ENCODE results near the gene ZNF324B.
"Not testable (repeated sequence)": the region's sequence is repeated elsewhere in the genome, so short reads cannot be mapped to it uniquely, and the experiment has no call there.

Gene ZNF324B

DNA sequence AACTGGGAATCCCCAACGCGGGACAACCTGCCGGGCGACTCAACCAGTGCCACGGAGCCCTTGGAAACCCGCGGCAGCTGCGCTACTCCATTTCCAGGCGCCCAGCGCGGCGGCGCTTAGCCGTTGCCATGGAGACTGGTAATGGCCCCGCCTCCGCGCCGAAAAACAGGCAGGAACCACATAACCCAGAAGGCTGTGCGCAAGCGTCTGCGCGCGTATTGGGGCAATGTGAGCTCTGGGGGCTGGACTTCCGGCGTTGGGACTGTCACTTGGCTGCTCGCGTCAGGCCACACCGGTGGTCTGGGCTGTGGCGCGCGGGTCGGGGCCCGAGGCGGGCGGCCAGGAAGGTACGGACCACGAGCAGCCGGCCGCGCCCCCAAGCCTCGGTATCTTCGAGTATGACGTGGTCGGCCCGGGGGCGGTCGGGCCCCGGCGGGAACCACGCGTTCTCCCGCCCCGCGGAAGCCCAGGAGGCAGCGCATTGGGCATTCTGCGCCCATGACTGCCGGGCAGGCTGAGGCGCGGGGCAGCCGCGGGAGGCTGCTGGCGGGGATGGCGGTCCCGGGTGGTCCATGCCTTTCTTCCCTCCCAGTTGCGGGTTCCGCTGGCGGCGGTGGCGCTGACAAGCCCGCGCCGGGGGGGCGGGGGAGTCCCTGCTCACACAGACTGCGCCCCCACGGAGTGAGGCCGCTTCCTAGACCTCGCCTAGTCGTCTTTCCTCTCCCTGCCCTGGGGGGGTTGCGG is at the start of gene ZNF324B:
ZNF324B (plus strand) TSS at position 265 of the 744 bp plus-strand sequence. CDS start 2,080 bp downstream, outside the sequence.
- DNase-seq (ENCODE audit: low spot score) (peak; percentile 83), FAIRE-seq (peak; percentile 39)

DNA sequence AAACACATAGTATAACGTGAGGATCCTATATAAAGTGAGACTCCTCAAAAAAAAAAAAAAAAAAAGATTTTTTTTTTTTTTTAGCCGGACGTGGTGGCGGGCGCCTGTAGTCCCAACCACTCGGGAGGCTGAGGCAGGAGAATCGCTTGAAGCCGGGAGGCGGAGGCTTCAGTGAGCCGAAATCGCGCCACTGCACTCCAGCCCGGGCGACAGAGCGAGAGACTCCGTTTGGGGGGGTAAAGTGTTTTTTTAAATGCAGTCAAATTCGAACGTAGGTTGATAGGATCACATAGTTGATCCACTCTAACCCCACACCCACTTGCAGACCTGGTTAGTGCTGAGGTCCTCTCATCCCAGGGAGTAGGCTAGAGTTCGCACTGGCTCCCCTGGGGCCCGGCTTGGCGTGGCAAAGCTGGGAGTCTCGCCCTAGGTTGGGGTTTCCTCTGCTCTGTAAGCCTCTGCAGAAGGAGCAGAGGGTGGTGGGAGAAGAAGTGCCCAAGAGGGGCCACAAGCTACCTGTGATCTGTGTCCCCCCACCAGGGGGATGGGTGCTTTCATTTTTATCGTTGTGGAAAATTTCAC is 49.5 kb upstream of the ZNF324B start:
- no peak for DNase-seq (ENCODE audit: low spot score)
- no peak for FAIRE-seq

DNA sequence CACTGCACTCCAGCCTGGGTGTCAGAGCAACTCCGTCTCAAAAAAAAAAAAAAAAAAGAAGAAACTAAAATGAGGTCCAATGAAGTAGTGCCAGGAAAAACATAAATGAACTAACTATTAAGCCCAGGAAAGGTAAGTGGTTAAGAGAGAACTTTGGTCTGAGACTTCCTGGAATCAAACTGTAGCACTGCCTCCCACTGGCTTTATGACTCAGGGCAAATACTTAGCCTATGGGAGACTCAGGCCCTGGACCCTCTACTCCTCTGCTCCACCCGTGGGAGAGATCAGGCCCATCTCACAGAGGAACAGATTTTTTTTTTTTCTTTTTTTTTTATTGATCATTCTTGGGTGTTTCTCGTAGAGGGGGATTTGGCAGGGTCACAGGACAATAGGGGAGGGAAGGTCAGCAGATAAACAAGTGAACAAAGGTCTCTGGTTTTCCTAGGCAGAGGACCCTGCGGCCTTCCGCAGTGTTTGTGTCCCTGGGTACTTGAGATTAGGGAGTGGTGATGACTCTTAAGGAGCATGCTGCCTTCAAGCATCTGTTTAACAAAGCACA is 47.4 kb upstream of the ZNF324B start:
- FAIRE-seq; DNase-seq (ENCODE audit: low spot score): not testable (repeated sequence)

DNA sequence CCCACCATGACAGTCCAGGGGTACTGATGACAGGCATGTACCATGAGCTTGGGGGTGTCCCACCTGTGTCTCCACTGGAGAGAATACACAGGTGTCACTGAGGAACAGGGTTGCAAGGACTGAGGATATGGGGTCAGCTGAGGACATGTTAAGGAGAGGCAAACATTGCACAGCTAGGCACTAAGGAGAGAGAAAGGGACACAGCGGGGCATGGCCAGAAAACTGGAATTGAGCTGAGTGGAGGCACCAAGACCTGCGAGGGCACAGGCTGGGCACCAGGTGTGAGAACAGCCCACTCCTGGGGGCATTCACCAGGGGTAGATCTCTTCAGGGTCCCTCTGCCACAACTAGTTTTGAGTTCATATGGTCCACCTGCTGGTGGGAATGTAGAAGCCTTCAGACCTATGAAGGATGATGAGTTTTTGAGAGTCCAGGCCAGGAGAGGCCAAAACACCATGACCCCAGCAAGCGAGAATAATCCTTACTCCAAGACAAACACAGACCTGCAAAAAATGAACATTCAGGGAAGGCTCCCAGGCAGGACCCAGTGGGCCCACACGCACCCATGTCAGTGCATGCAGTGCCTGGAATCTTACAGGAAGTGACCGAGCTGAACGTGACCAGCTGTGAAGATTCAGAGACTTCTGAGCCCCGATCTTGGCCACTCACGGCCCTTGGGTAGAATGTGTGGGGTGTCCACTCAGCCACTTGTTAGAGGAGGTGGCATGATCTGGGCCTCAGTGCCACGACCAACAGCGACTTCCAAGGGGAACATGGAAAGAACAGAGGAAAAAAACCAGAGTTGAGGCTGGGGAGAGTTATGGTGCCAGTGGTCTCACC is 44.4 kb upstream of the ZNF324B start:
- DNase-seq (ENCODE audit: low spot score) = no peak
- no peak for FAIRE-seq

DNA sequence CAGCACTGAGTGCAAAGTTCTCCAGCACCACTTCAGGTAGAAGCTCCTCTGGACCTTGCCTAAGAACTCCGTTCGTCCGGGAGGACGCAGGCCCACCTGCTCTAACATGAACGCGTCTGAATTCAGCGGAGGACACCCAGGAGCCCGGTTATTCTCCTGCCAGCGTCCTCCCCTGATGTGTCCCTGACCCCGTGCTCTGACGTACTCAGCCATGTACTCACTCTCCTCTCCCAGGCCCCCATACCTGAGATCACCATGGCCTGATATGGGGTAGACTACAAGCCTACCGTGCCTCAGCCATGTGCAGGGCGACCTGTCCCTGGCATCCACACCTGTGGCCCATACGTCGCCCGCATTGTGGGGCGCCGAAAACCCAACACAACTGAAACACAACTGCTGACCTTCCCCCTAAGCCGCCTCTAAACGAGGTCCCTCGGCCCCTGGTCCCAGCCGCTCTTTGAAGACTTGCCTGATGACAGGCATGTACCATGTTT is 43.7 kb upstream of the ZNF324B start:
- DNase-seq (ENCODE audit: low spot score) = no peak
- FAIRE-seq = no peak

DNA sequence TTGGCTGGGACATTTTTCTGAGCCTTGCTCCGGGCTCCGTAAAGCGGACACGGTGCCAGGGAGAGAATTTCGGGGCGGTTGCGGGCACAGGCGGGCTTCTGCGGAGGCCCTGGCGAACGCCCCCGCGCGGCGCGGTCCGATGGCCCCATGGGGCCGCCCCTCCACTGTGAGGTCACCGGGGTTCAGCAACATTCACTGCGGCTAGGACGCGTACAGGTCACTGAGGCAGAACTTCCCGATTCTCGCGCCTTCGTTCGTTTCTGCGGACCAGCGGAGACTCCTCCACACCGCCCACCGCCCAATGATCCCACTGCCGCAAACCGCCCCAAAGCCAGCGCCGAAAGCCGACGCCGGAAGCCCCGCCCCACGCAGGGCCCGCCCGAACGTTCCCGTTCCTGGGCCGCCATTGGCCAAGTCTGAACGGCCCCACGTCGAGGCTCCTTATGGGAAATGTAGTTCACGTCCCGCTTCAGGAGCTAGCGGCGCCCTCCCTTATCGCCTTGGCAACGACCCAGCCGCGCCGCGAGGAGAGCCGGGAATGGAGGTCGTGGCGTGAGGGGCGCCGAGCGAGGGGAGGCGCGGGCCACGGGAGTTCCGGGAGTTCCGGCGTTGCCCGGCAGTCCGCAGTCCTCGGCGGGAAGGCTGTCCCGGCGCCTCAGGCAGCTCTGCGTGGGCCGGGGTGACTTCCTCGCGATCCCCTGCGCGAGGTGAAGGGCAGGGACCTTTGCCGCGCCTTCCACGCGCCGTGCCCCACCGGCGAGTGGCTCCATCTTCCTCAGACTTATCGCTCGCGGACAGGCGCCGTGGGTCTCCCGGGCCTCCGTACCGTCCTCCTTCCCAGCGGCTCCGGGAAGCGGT is 43.0 kb upstream of the ZNF324B start, which contains the start of gene ZNF584:
ZNF584 (plus strand) TSS at position 498 of the 858 bp plus-strand sequence. CDS start 499 bp downstream, outside the sequence.
- FAIRE-seq (no peak), DNase-seq (ENCODE audit: low spot score) (peak; percentile 86)

DNA sequence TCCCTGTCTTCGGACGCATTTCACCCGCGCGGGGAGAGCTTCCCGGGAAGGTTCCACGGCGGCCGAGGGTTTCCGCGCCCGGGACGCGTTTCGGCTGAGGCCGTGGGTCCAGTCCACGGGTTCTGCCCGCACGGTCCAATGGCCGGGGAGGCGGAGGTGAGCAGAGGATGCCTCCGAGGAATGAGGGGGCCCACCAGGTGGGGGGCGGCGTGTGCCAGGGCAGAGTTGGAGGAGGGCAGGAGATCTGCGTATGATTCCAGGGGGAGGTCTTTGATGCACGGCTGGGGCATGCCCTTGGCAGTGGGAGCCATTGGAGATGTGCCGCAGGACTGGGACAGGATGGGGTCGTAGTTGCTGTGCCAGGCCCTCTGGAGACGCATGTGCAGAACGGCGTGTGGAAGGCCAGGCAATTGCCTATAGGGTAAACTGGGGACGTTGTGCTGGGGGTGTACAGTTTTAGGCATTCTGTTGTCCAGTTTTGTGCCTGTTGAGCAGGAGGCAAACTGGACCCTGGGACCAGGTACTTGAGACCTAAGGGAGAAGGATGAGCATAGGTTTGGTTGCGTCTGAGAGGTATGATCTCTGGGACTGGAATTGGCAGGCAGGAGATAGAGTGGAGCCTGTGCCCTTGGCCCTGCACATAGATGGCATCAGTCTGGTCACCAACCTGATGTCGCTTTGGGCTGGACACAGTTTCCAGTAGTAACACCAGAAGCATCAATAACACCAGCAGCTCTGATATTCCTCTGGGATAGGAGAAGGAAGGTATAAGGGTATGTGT is 42.2 kb upstream of the ZNF324B start:
- FAIRE-seq (no peak), DNase-seq (ENCODE audit: low spot score) (peak; percentile 25)

DNA sequence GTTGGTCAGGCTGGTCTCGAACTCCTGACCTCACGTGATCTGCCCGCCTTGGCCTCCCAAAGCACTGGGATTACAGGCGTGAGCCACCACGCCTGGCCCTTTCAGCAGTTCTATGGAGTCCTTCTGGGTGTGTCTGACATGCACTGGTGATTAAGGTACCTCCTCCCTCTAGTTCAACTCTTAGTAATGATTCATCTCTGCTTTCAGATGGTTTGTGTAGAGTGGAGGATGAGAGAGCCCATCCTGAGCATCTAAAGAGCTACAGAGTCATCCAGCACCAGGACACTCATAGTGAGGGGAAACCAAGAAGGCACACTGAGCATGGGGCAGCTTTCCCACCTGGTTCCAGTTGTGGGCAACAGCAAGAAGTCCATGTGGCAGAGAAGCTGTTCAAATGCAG is 34.8 kb upstream of the ZNF324B start:
- FAIRE-seq = no peak
- DNase-seq (ENCODE audit: low spot score) = no peak

DNA sequence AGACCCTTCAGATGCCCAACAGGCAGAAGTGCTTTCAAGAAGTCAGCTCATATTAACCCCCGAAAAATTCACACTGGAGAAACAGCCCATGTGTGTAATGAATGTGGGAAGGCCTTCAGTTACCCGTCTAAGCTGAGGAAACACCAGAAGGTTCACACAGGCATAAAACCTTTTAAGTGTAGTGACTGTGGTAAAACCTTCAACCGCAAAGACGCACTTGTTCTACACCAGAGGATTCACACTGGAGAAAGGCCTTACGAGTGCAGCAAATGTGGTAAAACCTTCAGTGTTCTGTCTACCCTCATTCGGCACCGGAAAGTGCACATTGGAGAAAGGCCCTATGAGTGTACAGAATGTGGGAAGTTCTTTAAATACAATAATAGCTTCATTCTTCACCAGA is 34.4 kb upstream of the ZNF324B start:
- no peak for FAIRE-seq
- no peak for DNase-seq (ENCODE audit: low spot score)

DNA sequence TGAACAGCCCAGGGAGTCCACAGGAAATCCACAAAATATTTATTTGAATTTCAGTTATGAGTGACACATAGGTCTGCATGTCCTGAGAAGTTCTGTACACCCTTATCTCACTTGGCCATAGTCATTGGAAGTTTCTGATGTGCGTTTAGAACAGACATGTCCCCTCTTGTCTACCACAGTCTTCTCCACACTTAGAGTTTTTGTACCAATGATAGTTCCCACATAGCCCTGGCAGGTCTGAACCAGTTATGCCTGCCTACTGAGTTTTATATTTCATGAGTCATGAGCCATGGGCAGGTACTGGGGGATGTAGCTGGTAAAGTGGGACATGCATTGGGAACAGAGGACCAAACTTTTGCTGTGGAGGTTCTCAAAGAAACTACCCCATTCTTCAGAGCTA is 22.8 kb upstream of the ZNF324B start:
- no peak for FAIRE-seq
- no peak for DNase-seq (ENCODE audit: low spot score)

DNA sequence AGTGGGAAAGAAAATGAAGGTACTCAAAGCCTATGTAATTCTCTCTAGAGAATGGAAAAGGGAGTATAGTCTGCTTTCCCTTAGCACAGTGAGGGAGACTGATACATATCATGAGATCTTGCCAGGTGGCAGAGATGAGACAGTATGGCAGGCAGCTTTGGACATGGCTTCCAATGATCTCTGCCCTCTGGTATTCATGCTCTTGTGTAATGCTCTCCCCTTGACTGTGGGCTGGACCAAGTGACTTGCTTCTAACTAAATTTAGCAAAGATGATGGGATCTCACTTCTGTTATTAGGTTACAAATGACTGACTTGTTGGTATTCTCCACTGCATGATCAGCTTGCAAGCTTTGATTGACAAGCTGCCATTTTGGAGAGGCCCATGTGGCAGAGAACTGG is 21.7 kb upstream of the ZNF324B start:
- DNase-seq (ENCODE audit: low spot score) (no peak), FAIRE-seq (no peak)

DNA sequence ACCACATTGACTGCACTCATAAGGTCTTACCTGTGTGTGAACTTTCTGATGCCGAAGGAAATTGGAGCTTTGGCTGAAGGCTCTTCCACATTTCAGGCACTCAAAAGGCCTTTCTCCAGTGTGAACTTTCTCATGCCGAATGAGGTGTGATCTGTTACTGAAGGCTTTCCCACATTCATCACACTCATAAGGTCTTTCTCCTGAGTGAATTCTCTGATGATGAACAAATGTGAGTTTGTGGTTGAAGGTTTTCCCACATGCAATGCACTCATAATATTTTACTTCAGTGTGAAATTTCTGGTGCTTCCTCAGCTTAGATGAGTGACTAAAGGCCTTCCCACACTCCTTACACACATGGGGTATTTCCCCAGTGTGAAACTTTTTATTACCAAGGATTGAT is 17.2 kb upstream of the ZNF324B start:
- DNase-seq (ENCODE audit: low spot score) (no peak), FAIRE-seq (no peak)

DNA sequence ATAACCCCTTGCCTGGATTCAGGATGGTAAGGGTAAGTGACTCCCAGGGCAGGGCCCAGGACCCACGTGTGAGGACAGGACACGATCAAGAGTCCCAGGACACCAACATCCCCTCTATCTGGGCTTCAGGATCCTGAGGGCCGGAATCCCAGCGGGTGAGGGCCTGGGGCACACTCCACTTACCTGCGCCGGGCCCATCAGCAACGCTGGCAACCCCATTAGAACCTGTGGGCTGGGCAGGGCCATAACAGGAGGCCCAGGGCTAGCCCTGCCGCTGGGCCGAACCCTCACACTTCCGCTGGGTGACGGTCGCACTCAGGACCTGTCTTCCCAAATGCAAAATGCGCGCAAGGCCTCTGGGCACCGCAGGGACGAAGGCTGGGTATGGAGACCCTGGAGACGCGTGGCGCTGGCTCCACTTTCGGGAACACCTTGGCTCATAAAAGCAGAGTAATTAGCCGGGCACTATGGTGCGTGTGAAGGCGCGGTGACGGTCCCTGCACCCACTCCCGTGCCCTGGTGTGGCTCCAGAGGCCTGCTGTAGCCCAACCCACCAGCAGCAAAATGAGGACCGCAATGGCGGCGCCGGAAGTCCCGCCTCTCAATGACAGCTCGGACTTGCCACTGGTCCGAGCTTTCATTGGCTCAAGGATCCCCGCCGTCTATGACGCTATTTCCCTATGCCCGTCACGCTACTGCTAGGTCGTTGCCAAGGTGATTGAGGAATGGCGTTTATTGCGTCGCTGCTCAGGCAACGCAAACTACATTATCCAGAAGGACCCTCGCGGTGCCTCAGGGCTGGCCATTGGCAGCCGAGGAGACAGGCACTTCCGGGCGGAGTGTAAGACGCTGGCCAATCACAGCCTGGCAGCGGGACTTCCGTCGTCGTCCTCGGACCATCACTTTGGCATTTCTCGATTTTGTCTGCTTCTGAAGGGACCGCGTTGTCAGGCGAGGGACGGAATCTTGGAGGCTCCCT is 11.6 kb upstream of the ZNF324B start, which contains the start of gene ZNF132:
ZNF132 (minus strand) TSS at position 578 of the 979 bp plus-strand sequence; CDS start at position 246, 332 bp downstream.
- no peak for FAIRE-seq
- no peak for DNase-seq (ENCODE audit: low spot score)

DNA sequence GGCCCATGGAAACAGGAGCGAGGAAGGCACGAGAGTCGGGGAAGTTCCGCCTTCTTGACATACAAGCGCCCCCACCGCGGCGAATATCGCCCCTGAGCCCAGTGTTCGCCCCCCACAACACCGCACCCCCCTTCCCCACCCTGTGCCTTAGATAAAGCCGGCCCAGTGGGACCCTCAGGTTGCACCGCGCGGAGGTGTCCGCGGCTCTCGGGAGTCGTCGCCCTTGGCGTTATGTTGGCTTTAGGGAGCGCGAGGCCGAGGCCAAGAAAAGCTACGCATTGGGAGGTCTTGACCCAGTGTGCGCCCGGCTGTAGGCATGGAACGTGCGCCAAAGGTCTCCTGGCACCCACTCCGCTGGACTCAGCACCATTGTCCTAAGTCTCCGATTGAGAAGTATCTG is 10.9 kb upstream of the ZNF324B start:
- no peak for FAIRE-seq
- DNase-seq (ENCODE audit: low spot score) = no peak

DNA sequence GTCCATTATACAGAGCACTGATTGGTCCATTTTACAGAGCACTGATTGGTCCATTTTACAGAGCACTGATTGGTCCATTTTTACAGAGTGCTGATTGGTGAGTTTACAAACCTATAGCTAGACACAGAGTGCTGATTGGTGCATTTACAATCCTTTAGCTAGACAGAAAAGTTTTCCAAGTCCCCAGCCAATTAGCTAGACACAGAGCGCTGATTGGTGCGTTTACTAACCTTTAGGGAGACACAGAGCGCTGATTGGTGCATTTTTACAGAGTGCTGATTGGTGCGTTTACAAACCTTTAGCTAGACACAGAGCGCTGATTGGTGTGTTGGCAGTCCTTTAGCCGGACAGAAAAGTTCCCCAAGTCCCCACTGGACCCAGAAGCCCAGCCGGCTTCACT is 8.4 kb upstream of the ZNF324B start:
- DNase-seq (ENCODE audit: low spot score); FAIRE-seq: not testable (repeated sequence)

DNA sequence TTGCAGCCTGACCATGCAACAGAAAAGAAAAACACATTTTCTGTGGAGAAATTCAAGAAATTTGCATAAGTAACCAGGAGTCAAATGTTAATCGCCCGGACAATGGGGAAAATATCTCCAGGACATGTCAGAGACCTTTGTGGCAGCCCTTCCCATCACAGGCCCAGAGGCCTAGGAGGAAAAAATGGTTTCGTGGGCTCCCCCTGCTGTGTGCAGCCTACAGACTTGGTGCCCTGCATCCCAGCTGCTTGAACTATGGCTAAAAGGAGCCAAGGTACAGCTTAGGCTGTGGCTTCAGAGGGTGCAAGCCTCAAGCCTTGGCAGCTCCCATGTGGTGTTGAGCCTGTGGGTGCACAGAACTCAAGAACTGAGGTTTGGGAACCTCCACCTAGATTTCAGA is 2.6 kb upstream of the ZNF324B start:
- DNase-seq (ENCODE audit: low spot score); FAIRE-seq: not testable (repeated sequence)

DNA sequence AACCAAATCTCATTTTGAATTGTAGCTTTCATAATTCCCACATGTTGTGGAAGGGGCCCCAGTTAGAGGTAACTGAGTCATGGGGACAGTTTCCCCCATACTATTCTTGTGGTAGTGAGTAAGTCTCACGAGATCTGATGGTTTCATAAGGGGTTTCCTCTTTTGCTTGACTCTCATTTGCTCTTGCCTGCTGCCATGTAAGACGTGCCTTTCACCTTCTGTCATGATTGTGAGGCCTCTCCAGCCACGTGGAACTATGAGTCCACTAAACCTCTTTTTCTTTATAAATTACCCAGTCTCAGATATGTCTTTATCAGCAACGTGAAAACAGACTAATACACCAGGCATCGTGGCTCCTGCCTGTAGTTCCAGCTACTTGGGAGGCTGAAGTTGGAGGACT is 1.4 kb upstream of the ZNF324B start:
- not testable (repeated sequence) for FAIRE-seq; DNase-seq (ENCODE audit: low spot score)

DNA sequence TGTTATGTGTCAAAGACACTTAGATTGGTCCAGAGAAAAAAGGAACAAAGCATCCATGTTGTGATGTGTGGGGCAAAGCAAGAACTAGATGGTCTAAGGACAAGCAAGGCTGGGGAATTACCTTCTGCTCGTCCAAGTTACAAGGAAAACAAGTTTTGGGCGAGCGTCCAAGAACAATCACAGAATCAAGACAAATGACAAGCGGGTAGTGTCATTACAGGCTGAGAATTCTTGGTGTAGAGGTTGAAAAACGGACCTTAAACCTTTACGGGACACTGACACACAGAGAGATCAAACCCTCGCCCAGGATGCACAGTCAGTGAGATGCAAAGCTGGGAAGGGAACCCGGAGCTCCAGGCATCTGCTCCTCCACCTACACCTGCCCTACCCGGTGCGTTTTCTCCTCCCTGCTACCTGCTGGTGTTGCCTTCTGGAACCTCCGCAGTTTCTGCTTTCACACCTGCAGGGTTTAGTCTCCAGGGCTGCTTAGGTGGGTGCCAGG is 515 bp upstream of the ZNF324B start:
- FAIRE-seq (no peak), DNase-seq (ENCODE audit: low spot score) (no peak)

Data from RCC 7860 (cell line).